ENCODE results near the gene LDB3. TPM values are rescaled to one million over a fixed set of nuclear protein-coding genes. Genes with fewer than 3 reads are reported as not detected.

Gene LDB3
- total RNA-seq, 1 experiment from 2014 or later = 0.20 TPM

DNA sequence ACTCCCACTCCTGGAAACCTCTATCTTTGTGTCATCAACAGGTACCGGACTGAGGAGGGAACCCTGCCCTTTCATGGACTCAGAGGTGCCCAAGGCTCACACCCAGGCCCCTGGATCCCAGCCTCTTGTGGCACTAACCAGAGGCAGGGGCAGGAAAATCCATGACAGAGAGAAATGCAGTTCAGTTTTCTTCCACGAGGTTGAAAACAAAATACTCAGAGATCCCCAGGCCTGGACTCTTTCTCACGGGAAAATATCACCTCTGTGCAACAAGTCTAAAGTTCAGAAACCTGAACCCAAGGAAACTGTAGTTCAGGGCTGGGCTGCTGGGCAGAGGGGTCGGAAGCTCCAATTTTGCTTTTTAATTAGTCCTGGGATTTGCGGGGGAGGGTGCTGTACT, 35.4 kb upstream of the LDB3 start (continued):
- TF ChIP-seq EZH2phosphoT487 (IDR thresholded peaks at IDR 0.05; ENCODE audit: borderline replicate concordance) (no peak), POLR2AphosphoS5 (IDR thresholded peaks at IDR 0.05; ENCODE audit: low read depth, low read length) (no peak), POLR2A (IDR thresholded peaks at IDR 0.05; ENCODE audit: borderline replicate concordance, extremely low read depth, insufficient read depth, insufficient read length) (no peak), EZH2 (IDR thresholded peaks at IDR 0.05) (no peak)

DNA sequence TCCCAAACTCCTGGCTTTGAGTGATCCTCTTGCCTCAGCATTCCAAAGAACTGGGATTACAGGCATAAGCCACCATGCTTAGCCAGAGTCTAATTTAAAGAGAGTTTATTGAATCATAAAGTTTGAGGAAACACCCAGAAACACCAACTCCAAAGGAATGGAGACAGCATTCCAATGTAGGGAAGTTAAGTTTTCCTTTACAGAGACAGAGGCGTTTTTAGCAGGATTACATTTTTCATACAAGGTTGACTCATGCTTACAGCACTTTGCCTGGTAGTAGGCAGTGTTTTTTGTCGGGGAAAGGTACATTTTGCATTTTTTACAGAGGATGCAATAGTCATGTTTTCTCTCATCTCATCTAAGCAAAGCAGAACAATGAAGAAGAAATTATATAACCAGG, 32.9 kb upstream of the LDB3 start:
- H3K27ac ChIP-seq (ENCODE audit: low read depth, low read length) = no peak overlapping the region
- ATAC-seq = no peak

More for the DNA sequence above, 32.9 kb upstream of the LDB3 start:
- intact Hi-C loops (cut with micrococcal nuclease) = no loop called here
- H3K9ac ChIP-seq (ENCODE audit: low read length) = no peak overlapping the region
- H4K20me1 ChIP-seq (ENCODE audit: insufficient read depth) = no peaks in the 10 kb centered on the region
- RAD21 ChIA-PET (ENCODE audit: low non-redundant PET in 1 of 2, low total read pairs in 2 of 2, uncharacterized antibody in 2 of 2, unreplicated experiment in 2 of 2) = no interaction called here
- H3K9me3 ChIP-seq (ENCODE audit: control insufficient read depth in 1 of 2, insufficient read depth in 1 of 2, low read depth in 1 of 2, low read length in 2 of 2) = no peaks in the 10 kb centered on the region
- H3K4me3 ChIP-seq (replicated peaks in 1 of 2; ENCODE audit: low read depth in 1 of 2, low read length in 2 of 2) = no peak overlapping the region
- no TSS peak for BruUV-seq (replicated peaks)
- no peaks in the 10 kb centered on the region for H3K36me3 ChIP-seq (ENCODE audit: control insufficient read depth in 1 of 2, insufficient read depth in 2 of 2, low read length in 2 of 2)
- CTCF ChIA-PET = no interaction called here
- H3K4me2 ChIP-seq (ENCODE audit: low read length) = no peak overlapping the region
- H2AFZ ChIP-seq (ENCODE audit: low read depth, low read length, poor library complexity, severe bottlenecking) = no peak overlapping the region
- TF ChIP-seq TCF7L2 (IDR thresholded peaks at IDR 0.05; ENCODE audit: borderline replicate concordance, extremely low read depth, insufficient read depth, insufficient read length) = no peak
- TF ChIP-seq POLR2A (IDR thresholded peaks at IDR 0.05; ENCODE audit: borderline replicate concordance, extremely low read depth, insufficient read depth, insufficient read length) = no peak
- TF ChIP-seq CEBPB (IDR thresholded peaks at IDR 0.05; ENCODE audit: low read depth) = no peak
- TF ChIP-seq, protein P1, sequence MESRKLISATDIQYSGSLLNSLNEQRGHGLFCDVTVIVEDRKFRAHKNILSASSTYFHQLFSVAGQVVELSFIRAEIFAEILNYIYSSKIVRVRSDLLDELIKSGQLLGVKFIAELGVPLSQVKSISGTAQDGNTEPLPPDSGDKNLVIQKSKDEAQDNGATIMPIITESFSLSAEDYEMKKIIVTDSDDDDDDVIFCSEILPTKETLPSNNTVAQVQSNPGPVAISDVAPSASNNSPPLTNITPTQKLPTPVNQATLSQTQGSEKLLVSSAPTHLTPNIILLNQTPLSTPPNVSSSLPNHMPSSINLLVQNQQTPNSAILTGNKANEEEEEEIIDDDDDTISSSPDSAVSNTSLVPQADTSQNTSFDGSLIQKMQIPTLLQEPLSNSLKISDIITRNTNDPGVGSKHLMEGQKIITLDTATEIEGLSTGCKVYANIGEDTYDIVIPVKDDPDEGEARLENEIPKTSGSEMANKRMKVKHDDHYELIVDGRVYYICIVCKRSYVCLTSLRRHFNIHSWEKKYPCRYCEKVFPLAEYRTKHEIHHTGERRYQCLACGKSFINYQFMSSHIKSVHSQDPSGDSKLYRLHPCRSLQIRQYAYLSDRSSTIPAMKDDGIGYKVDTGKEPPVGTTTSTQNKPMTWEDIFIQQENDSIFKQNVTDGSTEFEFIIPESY (IDR thresholded peaks at IDR 0.05; ENCODE audit: extremely low read depth, insufficient replicate concordance, low read length) = no peak
- TF ChIP-seq, protein P2, sequence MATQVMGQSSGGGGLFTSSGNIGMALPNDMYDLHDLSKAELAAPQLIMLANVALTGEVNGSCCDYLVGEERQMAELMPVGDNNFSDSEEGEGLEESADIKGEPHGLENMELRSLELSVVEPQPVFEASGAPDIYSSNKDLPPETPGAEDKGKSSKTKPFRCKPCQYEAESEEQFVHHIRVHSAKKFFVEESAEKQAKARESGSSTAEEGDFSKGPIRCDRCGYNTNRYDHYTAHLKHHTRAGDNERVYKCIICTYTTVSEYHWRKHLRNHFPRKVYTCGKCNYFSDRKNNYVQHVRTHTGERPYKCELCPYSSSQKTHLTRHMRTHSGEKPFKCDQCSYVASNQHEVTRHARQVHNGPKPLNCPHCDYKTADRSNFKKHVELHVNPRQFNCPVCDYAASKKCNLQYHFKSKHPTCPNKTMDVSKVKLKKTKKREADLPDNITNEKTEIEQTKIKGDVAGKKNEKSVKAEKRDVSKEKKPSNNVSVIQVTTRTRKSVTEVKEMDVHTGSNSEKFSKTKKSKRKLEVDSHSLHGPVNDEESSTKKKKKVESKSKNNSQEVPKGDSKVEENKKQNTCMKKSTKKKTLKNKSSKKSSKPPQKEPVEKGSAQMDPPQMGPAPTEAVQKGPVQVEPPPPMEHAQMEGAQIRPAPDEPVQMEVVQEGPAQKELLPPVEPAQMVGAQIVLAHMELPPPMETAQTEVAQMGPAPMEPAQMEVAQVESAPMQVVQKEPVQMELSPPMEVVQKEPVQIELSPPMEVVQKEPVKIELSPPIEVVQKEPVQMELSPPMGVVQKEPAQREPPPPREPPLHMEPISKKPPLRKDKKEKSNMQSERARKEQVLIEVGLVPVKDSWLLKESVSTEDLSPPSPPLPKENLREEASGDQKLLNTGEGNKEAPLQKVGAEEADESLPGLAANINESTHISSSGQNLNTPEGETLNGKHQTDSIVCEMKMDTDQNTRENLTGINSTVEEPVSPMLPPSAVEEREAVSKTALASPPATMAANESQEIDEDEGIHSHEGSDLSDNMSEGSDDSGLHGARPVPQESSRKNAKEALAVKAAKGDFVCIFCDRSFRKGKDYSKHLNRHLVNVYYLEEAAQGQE (IDR thresholded peaks at IDR 0.05; ENCODE audit: low read depth) = no peak
- no peak for TF ChIP-seq YY1 (IDR thresholded peaks at IDR 0.05; ENCODE audit: extremely low read depth, insufficient replicate concordance, low read depth, low read length)
- TF ChIP-seq, protein P3, sequence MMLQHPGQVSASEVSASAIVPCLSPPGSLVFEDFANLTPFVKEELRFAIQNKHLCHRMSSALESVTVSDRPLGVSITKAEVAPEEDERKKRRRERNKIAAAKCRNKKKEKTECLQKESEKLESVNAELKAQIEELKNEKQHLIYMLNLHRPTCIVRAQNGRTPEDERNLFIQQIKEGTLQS (IDR thresholded peaks at IDR 0.05) = no peak
- TF ChIP-seq FOSL1 (IDR thresholded peaks at IDR 0.05; ENCODE audit: low read depth) = no peak
- TF ChIP-seq ELF1 (IDR thresholded peaks at IDR 0.05; ENCODE audit: borderline replicate concordance, low read depth) = no peak
- TF ChIP-seq CBX3 (IDR thresholded peaks at IDR 0.05; ENCODE audit: low read depth) = no peak
- TF ChIP-seq EGR1 (IDR thresholded peaks at IDR 0.05; ENCODE audit: low read depth) = no peak
- no peak for TF ChIP-seq JUND (IDR thresholded peaks at IDR 0.05)
- TF ChIP-seq, protein P4, sequence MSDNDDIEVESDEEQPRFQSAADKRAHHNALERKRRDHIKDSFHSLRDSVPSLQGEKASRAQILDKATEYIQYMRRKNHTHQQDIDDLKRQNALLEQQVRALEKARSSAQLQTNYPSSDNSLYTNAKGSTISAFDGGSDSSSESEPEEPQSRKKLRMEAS (IDR thresholded peaks at IDR 0.05) = no peak
- H3K9me2 ChIP-seq (ENCODE audit: insufficient read depth) = no peaks in the 10 kb centered on the region
- no peaks in the 10 kb centered on the region for H3K79me2 ChIP-seq (ENCODE audit: insufficient read depth, low read length)
- no peak for DNase-seq (ENCODE audit: low read depth, low spot score)
- POLR2A ChIA-PET = no interaction called here
- 0 out of 2 replicates have a peak, but pooled peaks cover 6% of the 10 kb centered on the region for H3K27me3 ChIP-seq (ENCODE audit: insufficient read depth, low read length)
- peaks cover 6 to 10% of the 10 kb centered on the region in 2 experiments; a peak in 3 of 4 replicates for H3K4me1 ChIP-seq (ENCODE audit: control insufficient read depth in 1 of 2, insufficient read depth in 2 of 2, low read length in 2 of 2)

Data from HCT116 (cell line).